Measurements from ENCODE around the gene ATP8A2.

Gene ATP8A2

GRCh38 chr13:26021956-26022355 lies 650.2 kb downstream of the ATP8A2 start:
- Mint-ChIP-seq H3K4me1 (peaks cover 6% of the 10 kb centered on the region), H3K4me3 (no peak overlapping the region), H3K36me3 (no peaks in the 10 kb centered on the region), H3K9me3 (no peaks in the 10 kb centered on the region), H3K27ac (no peak overlapping the region)
- DNase-seq (ENCODE audit: low spot score in 2 of 2), result no peak
- no peak for ATAC-seq

GRCh38 chr13:26022538-26023292 lies 650.9 kb downstream of the ATP8A2 start:
- DNase-seq (ENCODE audit: low spot score in 2 of 2) (no peak), ATAC-seq (peak; percentile 17)
- no peak overlapping the region for H3K27ac Mint-ChIP-seq
- no peak overlapping the region for H3K4me3 Mint-ChIP-seq
- no peaks in the 10 kb centered on the region for H3K36me3 Mint-ChIP-seq
- peaks cover 5% of the 10 kb centered on the region for H3K4me1 Mint-ChIP-seq
- no peaks in the 10 kb centered on the region for H3K9me3 Mint-ChIP-seq

GRCh38 chr13:26024558-26024957 lies 652.8 kb downstream of the ATP8A2 start:
- no peak for ATAC-seq
- Mint-ChIP-seq H3K4me3 (no peak overlapping the region), H3K36me3 (no peaks in the 10 kb centered on the region), H3K27ac (no peak overlapping the region), H3K4me1 (no peaks in the 10 kb centered on the region), H3K9me3 (no peaks in the 10 kb centered on the region)
- no peak for DNase-seq (ENCODE audit: low spot score in 2 of 2)

- no peak overlapping the region for H3K4me3 Mint-ChIP-seq
- DNase-seq (ENCODE audit: low spot score in 2 of 2) (no peak), ATAC-seq (no peak)
- no peaks in the 10 kb centered on the region for H3K9me3 Mint-ChIP-seq
- H3K4me1 Mint-ChIP-seq, result no peaks in the 10 kb centered on the region
- no peaks in the 10 kb centered on the region for H3K36me3 Mint-ChIP-seq
- no peak overlapping the region for H3K27ac Mint-ChIP-seq
Measured at GRCh38 chr13:26025196-26025595, 653.4 kb downstream of the ATP8A2 start.

GRCh38 chr13:26025771-26026170 lies 654.0 kb downstream of the ATP8A2 start:
- H3K4me3 Mint-ChIP-seq, result no peak overlapping the region
- no peaks in the 10 kb centered on the region for H3K4me1 Mint-ChIP-seq
- H3K9me3 Mint-ChIP-seq, result no peaks in the 10 kb centered on the region
- no peaks in the 10 kb centered on the region for H3K36me3 Mint-ChIP-seq
- H3K27ac Mint-ChIP-seq, result no peak overlapping the region
- ATAC-seq, result no peak
- DNase-seq (ENCODE audit: low spot score in 2 of 2), result no peak

- H3K36me3 Mint-ChIP-seq, result no peaks in the 10 kb centered on the region
Measured at GRCh38 chr13:26026211-26026610, 654.4 kb downstream of the ATP8A2 start.

GRCh38 chr13:26029581-26030136 lies 657.9 kb downstream of the ATP8A2 start:
- no peak for ATAC-seq
- Mint-ChIP-seq H3K27ac (no peak overlapping the region), H3K4me3 (no peak overlapping the region)

More at GRCh38 chr13:26026211-26026610, 654.4 kb downstream of the ATP8A2 start:
- ATAC-seq (no peak), DNase-seq (ENCODE audit: low spot score in 2 of 2) (no peak)
- H3K4me3 Mint-ChIP-seq, result no peak overlapping the region
- no peaks in the 10 kb centered on the region for H3K9me3 Mint-ChIP-seq
- no peaks in the 10 kb centered on the region for H3K4me1 Mint-ChIP-seq
- no peak overlapping the region for H3K27ac Mint-ChIP-seq

GRCh38 chr13:26030331-26030730 lies 658.6 kb downstream of the ATP8A2 start:
- Mint-ChIP-seq H3K4me1 (no peaks in the 10 kb centered on the region), H3K27ac (no peak overlapping the region), H3K4me3 (no peak overlapping the region), H3K36me3 (no peaks in the 10 kb centered on the region), H3K9me3 (no peaks in the 10 kb centered on the region)
- no peak for DNase-seq (ENCODE audit: low spot score in 2 of 2)
- ATAC-seq, result no peak

More at GRCh38 chr13:26029581-26030136, 657.9 kb downstream of the ATP8A2 start:
- DNase-seq (ENCODE audit: low spot score in 2 of 2), result no peak
- no peaks in the 10 kb centered on the region for H3K4me1 Mint-ChIP-seq
- no peaks in the 10 kb centered on the region for H3K9me3 Mint-ChIP-seq
- no peaks in the 10 kb centered on the region for H3K36me3 Mint-ChIP-seq

- H3K4me3 Mint-ChIP-seq, result no peak overlapping the region
- ATAC-seq (no peak), DNase-seq (ENCODE audit: low spot score in 2 of 2) (no peak)
- no peak overlapping the region for H3K27ac Mint-ChIP-seq
- no peaks in the 10 kb centered on the region for H3K36me3 Mint-ChIP-seq
- H3K4me1 Mint-ChIP-seq, result no peaks in the 10 kb centered on the region
- H3K9me3 Mint-ChIP-seq, result no peaks in the 10 kb centered on the region
Measured at GRCh38 chr13:26034018-26034417, 662.2 kb downstream of the ATP8A2 start.

- ATAC-seq (no peak), DNase-seq (ENCODE audit: low spot score in 2 of 2) (no peak)
- Mint-ChIP-seq H3K4me1 (no peaks in the 10 kb centered on the region), H3K36me3 (no peaks in the 10 kb centered on the region), H3K27ac (no peak overlapping the region), H3K9me3 (no peaks in the 10 kb centered on the region), H3K4me3 (no peak overlapping the region)
Measured at GRCh38 chr13:26036383-26036782, 664.6 kb downstream of the ATP8A2 start.

GRCh38 chr13:26037302-26037701 lies 665.5 kb downstream of the ATP8A2 start:
- Mint-ChIP-seq H3K27ac (no peak overlapping the region), H3K36me3 (no peaks in the 10 kb centered on the region), H3K4me3 (no peak overlapping the region), H3K4me1 (no peaks in the 10 kb centered on the region), H3K9me3 (no peaks in the 10 kb centered on the region)
- DNase-seq (ENCODE audit: low spot score in 2 of 2) (no peak), ATAC-seq (no peak)

- Mint-ChIP-seq H3K36me3 (no peaks in the 10 kb centered on the region), H3K27ac (no peak overlapping the region), H3K4me1 (no peaks in the 10 kb centered on the region), H3K9me3 (no peaks in the 10 kb centered on the region), H3K4me3 (no peak overlapping the region)
- ATAC-seq (no peak), DNase-seq (ENCODE audit: low spot score in 2 of 2) (no peak)
Measured at GRCh38 chr13:26038931-26039475, 667.2 kb downstream of the ATP8A2 start.

- no peak overlapping the region for H3K4me3 Mint-ChIP-seq
- H3K36me3 Mint-ChIP-seq, result no peaks in the 10 kb centered on the region
- H3K4me1 Mint-ChIP-seq, result no peaks in the 10 kb centered on the region
- H3K9me3 Mint-ChIP-seq, result no peaks in the 10 kb centered on the region
- no peak overlapping the region for H3K27ac Mint-ChIP-seq
- DNase-seq (ENCODE audit: low spot score in 2 of 2) (no peak), ATAC-seq (no peak)
Measured at GRCh38 chr13:26041444-26041843, 669.7 kb downstream of the ATP8A2 start.

- DNase-seq (ENCODE audit: low spot score in 2 of 2) (no peak), ATAC-seq (no peak)
- no peak overlapping the region for H3K27ac Mint-ChIP-seq
- H3K9me3 Mint-ChIP-seq, result no peaks in the 10 kb centered on the region
- H3K4me3 Mint-ChIP-seq, result no peak overlapping the region
- H3K4me1 Mint-ChIP-seq, result no peaks in the 10 kb centered on the region
- H3K36me3 Mint-ChIP-seq, result no peaks in the 10 kb centered on the region
Measured at GRCh38 chr13:26042785-26043184, 671.0 kb downstream of the ATP8A2 start.

GRCh38 chr13:26045142-26045541 lies 673.4 kb downstream of the ATP8A2 start:
- H3K27ac Mint-ChIP-seq, result no peak overlapping the region
- H3K4me1 Mint-ChIP-seq, result no peaks in the 10 kb centered on the region
- no peak for DNase-seq (ENCODE audit: low spot score in 2 of 2)
- H3K4me3 Mint-ChIP-seq, result no peak overlapping the region
- no peaks in the 10 kb centered on the region for H3K36me3 Mint-ChIP-seq
- H3K9me3 Mint-ChIP-seq, result no peaks in the 10 kb centered on the region
- no peak for ATAC-seq

GRCh38 chr13:26046639-26047038 lies 674.9 kb downstream of the ATP8A2 start:
- no peaks in the 10 kb centered on the region for H3K4me1 Mint-ChIP-seq
- no peaks in the 10 kb centered on the region for H3K9me3 Mint-ChIP-seq
- ATAC-seq (peak; percentile 24), DNase-seq (ENCODE audit: low spot score in 2 of 2) (no peak)
- H3K27ac Mint-ChIP-seq, result no peak overlapping the region
- H3K36me3 Mint-ChIP-seq, result no peaks in the 10 kb centered on the region
- no peak overlapping the region for H3K4me3 Mint-ChIP-seq

All from stimulated activated effector memory CD8-positive, alpha-beta T cell treated with anti-CD3 and anti-CD28 coated beads, Interleukin-12 subunit alpha, Interleukin-12 subunit beta, amount 100 ng/mL, for 72 hours (primary cell).